Activated T-helper 9 cell treated with anti-CD3 and anti-CD28 coated beads, Interleukin-2, amount 50 U/mL, for 16 hours (primary cell): ENCODE results near the gene SCGB1D4.

Source experiments
- DNase-seq: peaks from one replicate; pipeline ENCODE4 v3.0.0-alpha.2; 2020; ENCODE audit warnings: low read depth

SCGB1D4 gene

DNA sequence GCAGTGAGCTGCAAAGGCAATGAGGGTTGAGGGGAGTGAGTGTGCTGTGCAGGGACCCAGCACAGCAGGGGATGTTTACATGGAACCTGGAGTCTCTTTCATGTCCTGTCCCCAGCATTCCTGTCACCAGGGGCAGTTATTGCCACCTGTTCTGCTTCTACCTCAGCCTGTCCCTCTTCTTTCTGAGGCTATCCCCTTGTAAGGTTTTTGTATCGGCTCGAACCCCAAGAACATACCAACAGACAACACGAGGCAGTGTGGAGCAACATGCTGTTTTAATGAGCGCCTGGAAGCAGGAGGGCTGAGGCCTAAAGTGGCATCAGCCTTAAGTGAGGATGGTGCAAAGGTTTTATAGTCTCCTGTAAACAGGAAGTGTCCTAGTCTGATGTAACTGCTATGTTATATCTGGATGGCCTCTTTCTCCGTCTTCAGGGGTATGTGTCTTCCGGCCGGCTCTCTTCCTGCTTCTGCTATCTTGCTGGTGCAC, 25.0 kb downstream of the SCGB1D4 start:
- DNase-seq = no peak

DNA sequence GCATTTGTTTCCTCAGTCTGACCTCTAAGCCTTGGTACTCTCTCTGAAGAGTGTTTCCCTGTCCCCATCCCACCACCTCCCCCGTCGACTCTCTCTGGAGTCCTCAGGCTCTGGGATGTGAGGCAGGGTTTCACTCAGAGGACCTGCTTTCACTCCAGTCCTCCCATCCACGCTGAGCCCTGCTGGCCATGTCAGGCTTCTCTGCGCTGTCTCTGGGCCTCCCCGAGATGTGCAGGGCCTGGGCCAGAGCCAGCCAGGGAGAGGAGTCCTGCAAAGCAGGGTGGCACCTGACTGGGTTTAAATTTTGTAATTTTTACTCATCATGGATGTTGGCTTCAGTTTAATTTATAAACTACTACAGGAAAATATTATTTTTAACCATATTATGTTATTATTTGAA, 25.6 kb downstream of the SCGB1D4 start:
- DNase-seq = no peak

DNA sequence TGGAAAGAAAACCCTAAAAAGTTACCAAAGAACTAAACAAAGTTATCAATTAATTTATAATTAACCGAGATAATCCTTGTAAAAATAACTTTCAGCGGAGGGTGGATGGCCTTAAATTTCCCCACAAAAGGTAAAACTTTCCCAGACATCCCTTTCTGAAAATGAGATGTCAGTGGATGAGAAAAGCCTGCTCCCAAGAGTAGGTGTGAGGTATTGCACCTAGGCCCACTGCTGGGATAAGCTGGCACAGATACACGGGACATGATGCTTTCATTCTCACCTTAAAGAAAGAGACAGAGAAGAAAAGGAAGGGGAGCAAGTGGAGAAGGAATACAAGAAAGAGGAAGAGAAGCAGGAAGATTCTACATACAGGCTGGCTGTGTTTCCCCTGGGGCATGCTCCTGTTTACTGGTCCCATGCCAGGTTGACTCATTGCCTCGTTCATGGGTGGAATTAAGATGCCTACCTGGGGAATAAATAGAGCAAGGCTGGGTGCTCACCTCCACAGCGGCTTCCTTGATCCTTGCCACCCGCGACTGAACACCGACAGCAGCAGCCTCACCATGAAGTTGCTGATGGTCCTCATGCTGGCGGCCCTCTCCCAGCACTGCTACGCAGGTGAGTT, 29.1 kb downstream of the SCGB1D4 start, which contains the start of gene SCGB2A2:
TSS of gene SCGB2A2 (plus strand) at position 505 of the 625 bp plus-strand sequence. CDS start at position 564, 59 bp downstream.
- no peak for DNase-seq

DNA sequence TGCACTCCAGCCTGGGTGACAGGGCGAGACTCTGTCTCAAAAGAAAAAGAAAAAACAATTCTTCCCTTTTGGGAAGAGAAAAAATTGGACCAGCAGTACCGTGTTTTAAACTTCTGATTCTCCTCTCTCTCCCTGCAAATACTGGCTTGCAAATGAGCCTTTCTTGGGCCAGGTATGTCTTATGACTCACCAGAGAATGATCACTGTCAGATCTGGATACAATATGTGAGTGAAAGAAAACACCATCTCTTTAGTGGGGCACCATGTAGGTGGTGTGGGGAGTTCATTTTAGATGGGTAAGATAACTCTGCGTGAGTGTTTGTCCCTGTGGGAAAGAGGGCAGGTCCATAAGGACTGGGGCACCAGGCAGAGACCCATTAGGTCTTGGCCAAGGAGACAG, 31.3 kb downstream of the SCGB1D4 start:
- DNase-seq = no peak

DNA sequence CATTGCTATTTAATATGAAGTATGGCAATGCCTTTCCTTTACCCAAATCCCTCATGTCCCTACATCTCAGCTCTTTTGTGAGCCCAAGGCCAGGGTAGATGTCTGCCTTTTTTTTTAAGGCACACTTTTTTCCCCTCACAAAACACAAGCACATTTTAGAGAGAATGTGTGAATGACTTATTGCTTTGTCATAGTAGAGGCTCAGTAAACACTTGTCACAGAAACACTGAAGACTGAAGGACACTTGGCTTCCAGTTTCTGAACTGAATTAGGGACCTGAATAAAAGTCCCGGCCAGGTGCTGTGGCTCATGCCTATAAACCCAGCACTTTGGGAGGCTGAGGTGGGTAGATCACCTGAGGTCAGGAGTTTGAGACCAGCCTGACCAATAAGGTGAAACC, 31.8 kb downstream of the SCGB1D4 start:
- no peak for DNase-seq

DNA sequence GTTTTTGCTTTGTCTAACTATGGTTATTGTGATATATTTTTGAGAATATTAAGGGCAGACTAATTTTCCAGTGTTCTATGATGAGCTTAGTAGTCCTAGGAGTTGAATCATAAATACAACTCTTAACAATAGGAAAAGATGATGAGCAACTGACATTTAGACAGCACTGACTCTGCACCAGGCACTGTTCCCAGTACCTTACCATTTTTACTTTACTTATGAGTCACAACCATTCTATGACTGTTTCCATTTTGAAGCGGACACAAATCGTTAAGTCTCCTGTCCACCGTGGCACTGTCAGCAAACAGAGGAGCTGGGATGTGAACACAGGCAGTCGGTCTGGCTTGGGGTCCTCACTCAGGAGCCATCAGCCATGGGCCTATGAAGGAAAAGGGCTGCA, 32.3 kb downstream of the SCGB1D4 start:
- no peak for DNase-seq

DNA sequence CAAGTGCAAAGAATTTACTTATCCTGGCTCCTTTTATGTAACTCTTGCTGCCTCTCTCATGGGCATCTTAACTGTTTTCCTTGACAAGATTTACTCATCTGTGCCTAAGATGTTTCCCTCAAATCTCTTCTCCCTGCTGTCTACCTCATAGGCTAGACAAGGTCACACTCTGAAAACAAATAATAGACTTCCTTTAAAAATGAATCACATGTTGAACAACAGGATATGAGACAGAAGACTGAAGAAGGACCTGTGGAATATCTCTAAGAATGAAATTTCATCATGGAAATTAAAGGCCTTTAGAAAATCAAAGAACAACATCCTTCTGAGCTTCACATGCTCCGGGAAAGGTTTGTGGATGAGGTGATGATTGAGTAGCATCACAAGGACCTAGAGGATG, 34.9 kb downstream of the SCGB1D4 start:
- DNase-seq = no peak

DNA sequence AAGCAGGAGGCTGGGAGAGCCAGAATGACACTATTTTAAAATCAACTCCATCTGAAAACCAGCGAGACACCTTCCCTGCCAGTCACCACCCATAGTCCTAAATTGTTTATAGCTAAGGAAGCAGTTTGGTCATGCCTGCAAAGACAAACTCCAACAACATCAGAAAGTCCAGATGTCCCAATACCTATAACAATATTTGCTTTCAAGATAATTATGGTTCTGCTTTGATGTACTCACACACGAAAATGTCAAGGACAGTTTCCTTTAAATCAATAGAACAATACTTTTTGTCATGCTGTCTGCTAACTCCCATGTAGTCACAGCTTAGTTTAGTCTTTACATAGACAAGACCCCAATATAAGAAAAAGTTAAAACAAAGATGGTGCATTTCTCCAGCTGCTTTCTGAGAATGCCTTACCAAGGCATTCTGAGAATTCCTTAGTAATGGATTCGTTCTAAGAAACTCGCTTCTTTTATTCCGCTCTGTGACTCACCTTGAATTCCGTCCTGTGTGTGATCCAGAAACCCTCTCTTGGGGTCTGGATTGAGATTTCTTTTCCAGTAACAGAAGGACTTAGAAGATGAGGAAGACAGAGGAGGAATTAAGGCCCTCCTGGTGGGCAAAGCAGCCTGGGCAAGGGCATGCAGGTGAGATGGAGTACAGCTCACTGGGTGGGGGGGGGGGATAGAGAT, 38.5 kb downstream of the SCGB1D4 start:
- no peak for DNase-seq

DNA sequence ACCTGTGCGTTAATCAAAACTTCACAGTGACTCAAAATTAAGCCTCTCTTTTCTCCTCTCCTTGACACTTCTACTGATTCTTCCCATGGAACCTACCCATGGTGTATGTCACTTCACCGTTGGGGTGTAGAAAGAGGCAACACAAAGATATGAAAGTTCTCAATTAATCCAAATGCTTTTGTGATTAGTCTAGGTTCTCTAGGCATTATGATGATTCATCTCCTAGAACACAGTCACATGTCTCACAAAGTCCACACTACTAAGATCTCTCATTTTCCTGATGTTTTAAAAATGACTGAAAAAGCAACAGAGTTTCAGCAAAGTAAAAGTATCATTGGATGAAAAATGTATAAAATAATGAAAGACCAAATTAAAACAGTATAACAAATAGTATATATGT, 42.6 kb downstream of the SCGB1D4 start:
- DNase-seq = no peak

DNA sequence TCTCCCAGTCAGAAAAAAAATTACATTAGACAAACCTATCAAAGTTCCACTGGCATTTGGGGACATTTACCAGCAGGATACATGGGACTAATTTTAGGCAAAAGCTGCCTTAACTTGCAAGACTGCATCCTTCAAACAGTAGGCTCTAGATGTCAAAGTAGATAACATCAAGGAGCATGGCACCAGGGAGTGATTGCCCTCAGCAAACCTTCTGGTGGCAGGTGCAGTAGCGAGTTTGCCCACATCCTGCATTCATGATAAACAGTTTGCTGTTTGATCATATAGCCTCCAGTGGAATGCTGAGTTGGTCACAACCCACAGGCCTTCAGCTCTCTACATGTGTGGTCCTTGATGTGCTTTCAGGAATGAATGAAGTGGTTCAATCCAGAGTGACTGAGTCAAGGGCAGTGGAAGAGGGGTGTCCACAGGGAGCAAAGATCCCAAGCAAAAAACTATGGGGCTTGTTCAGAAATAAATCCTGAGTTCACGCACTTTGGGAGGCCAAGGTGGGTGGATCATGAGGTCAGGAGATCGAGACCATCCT, 44.8 kb downstream of the SCGB1D4 start:
- DNase-seq = no peak

DNA sequence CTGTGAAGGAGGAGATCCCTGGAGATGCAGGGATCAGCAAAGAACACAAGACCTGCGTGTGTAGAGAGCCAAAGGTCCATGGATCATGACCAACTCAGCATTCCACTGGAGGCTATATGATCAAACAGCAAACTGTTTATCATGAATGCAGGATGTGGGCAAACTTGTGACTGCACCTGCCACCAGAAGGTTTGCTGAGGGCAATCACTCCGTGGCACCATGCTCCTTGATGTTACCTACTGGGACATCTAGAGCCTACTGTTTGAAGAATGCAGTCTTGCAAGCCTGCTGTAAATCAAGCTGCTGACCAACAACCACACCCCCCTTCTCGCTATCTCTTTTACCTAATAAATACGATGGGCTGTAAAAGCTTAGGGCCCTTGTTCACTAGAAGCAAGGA, 47.2 kb downstream of the SCGB1D4 start:
- no peak for DNase-seq
